ENCODE data around the gene RIN3. TPM values are rescaled to one million over a fixed set of nuclear protein-coding genes. Genes with fewer than 3 reads are reported as not detected.

The RIN3 gene
- total and polyA plus RNA-seq, 10 of the 15 experiments (the other 5 are each of a cell fraction or from before 2014, with no cell fraction given), result 0.91 to 23.3 (median 6.3) TPM

- TF ChIP-seq ZBTB33 (IDR thresholded peaks at IDR 0.05) (no peak), SMAD5 (IDR thresholded peaks at IDR 0.05; ENCODE audit: low read depth) (no peak), IKZF2 (IDR thresholded peaks at IDR 0.05) (peak; percentile 61 to 64; a peak in 3 of 4 replicates), CEBPB (IDR thresholded peaks at IDR 0.05; ENCODE audit: borderline replicate concordance in 1 of 2, low read depth in 2 of 2, low read length in 2 of 2) (no peak), CBX5 (IDR thresholded peaks at IDR 0.05; ENCODE audit: low read depth) (peak; percentile 54; the same call in 1 of the 2 replicates), RUNX3 (IDR thresholded peaks at IDR 0.05; ENCODE audit: low read length) (peak; percentile 93), DPF2 (IDR thresholded peaks at IDR 0.05) (peak; percentile 76), SUZ12 (IDR thresholded peaks at IDR 0.05; ENCODE audit: unreplicated experiment) (no peak), IRF4 (IDR thresholded peaks at IDR 0.05; ENCODE audit: low read depth, low read length) (peak; percentile 79; the same call in 1 of the 2 replicates), MTA2 (IDR thresholded peaks at IDR 0.05; ENCODE audit: low read depth) (peak; percentile 60; the same call in 1 of the 2 replicates), SKIL (IDR thresholded peaks at IDR 0.05; ENCODE audit: low read depth, poor library complexity, severe bottlenecking) (peak; percentile 76), RAD51 (IDR thresholded peaks at IDR 0.05) (no peak), ZNF24 (IDR thresholded peaks at IDR 0.05) (no peak), RAD21 (IDR thresholded peaks at IDR 0.05; ENCODE audit: insufficient read depth, low read depth, low read length) (no peak), CTCF (IDR thresholded peaks at IDR 0.05 in 2 of 3, conservative IDR thresholded peaks at IDR 0.05 in 1 of 3; ENCODE audit: control insufficient read depth in 2 of 3, extremely low read depth in 1 of 3, insufficient read depth in 1 of 3, low read depth in 3 of 3, low read length in 3 of 3) (no peak), TAF1 (IDR thresholded peaks at IDR 0.05; ENCODE audit: borderline replicate concordance, low read depth, low read length) (no peak), RB1 (IDR thresholded peaks at IDR 0.05; ENCODE audit: borderline replicate concordance) (no peak), POLR2AphosphoS5 (IDR thresholded peaks at IDR 0.05; ENCODE audit: low read length) (no peak), MEF2A (IDR thresholded peaks at IDR 0.05; ENCODE audit: insufficient read depth, low read depth, low read length) (0 out of 2 replicates have a peak, but pooled peaks have one; percentile 48), ZZZ3 (IDR thresholded peaks at IDR 0.05; ENCODE audit: control insufficient read depth, insufficient read length, low read depth) (no peak), EGR1 (IDR thresholded peaks at IDR 0.05; ENCODE audit: borderline replicate concordance in 1 of 2, low read depth in 2 of 2, low read length in 2 of 2) (no peak), E2F8 (IDR thresholded peaks at IDR 0.05; ENCODE audit: low read depth, partially characterized antibody) (no peak), ZNF207 (IDR thresholded peaks at IDR 0.05; ENCODE audit: borderline replicate concordance) (no peak; the same call in 1 of the 2 replicates)
Observed at GRCh38 chr14:92563359-92563758, 49.8 kb downstream of the RIN3 start (continued).
